Activated naive CD4-positive, alpha-beta T cell treated with anti-CD3 and anti-CD28 coated beads, Interleukin-2, amount 10 ng/mL, durations not matched to agents 7 days and 5 days (primary cell): Measurements from ENCODE around the gene SNAPC1.
"Not testable (repeated sequence)": the region's sequence is repeated elsewhere in the genome, so short reads cannot be mapped to it uniquely, and the experiment has no call there.

ENCODE experiments used
- CTCF ChIA-PET: fragments of 350-600 bp; sonication (Branson Sonifier 250); formaldehyde crosslinking; loops from one replicate; lab custom pipeline; 2021; ENCODE audit warnings: antibody characterized with exemption; lab: Charles Lee
- DNase-seq: peaks from one replicate; pipeline ENCODE4 v3.0.0-alpha.2; 2020
- H3K27ac Mint-ChIP-seq: one replicate; pipeline ENCODE4 v1.8.0; 2021; ENCODE audit warnings: mild to moderate bottlenecking, moderate library complexity, mixed read lengths
- H3K27me3 Mint-ChIP-seq: one replicate; pipeline ENCODE4 v1.8.0; 2021; ENCODE audit warnings: mild to moderate bottlenecking, mixed read lengths
- H3K36me3 Mint-ChIP-seq: one replicate; pipeline ENCODE4 v1.8.0; 2021; ENCODE audit warnings: mixed read lengths
- H3K4me1 Mint-ChIP-seq: one replicate; pipeline ENCODE4 v1.8.0; 2021; ENCODE audit warnings: mixed read lengths
- H3K4me3 Mint-ChIP-seq: one replicate; pipeline ENCODE4 v1.8.0; 2021; ENCODE audit warnings: mild to moderate bottlenecking, moderate library complexity, mixed read lengths
- H3K9me3 Mint-ChIP-seq: one replicate; pipeline ENCODE4 v1.8.0; 2021; ENCODE audit warnings: mixed read lengths

SNAPC1 gene

DNA sequence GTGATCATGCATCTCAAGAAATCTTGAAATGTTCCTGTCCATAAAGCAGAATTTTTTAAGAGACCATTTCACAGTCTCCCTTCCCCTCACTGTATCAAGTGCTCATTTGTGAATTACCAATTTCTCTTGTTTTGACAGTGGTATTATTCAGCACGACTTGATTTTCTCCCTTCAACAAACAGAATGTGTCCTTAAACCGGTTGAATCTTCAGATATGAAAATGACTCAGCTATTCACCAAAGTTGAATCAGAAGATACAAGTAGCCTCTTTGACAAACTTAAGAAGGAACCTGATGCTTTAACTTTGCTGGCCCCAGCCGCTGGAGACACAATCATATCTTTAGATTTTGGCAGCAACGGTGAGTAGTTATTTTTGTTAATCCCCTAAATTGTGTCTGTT is 25.5 kb upstream of the SNAPC1 start:
- Mint-ChIP-seq H3K27ac (peak overlapping the region; percentile 19), H3K27me3 (no peaks in the 10 kb centered on the region), H3K4me1 (peaks cover 8% of the 10 kb centered on the region), H3K36me3 (peaks cover 70% of the 10 kb centered on the region), H3K9me3 (no peaks in the 10 kb centered on the region), H3K4me3 (no peak overlapping the region)
- CTCF ChIA-PET: interaction anchor here (1.3 kb wide), 1 partner anchor 101 kb away, joined by 7 read pairs; no protein-coding TSS in a partner anchor
- DNase-seq: no peak

DNA sequence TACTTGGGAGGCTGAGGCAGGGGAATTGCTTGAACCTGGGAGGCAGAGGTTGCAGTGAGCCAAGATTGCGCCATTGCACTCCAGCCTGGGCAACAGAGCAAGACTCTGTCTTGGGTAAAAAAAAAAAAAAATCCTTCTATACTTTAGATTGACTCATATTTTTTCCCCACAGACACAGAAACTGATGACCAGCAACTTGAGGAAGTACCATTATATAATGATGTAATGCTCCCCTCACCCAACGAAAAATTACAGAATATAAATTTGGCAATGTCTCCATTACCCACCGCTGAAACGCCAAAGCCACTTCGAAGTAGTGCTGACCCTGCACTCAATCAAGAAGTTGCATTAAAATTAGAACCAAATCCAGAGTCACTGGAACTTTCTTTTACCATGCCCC is 24.3 kb upstream of the SNAPC1 start:
- Mint-ChIP-seq H3K27me3 (no peaks in the 10 kb centered on the region), H3K36me3 (peaks cover 68% of the 10 kb centered on the region), H3K4me3 (no peak overlapping the region), H3K9me3 (no peaks in the 10 kb centered on the region), H3K27ac (peak overlapping the region; percentile 74), H3K4me1 (peaks cover 8% of the 10 kb centered on the region)
- CTCF ChIA-PET: interaction anchor here (1.2 kb wide), 1 partner anchor 9 kb away, joined by 4 read pairs; no protein-coding TSS in a partner anchor
- DNase-seq: no peak

- CTCF ChIA-PET: interaction anchor here (0.7 to 1.2 kb wide), 2 partner anchors 10 to 269 kb away, joined by 4 read pairs; no protein-coding TSS in a partner anchor
- no peak overlapping the region for H3K4me3 Mint-ChIP-seq
Observed at GRCh38 chr14:61739133-61739532, 23.1 kb upstream of the SNAPC1 start.

GRCh38 chr14:61742371-61742770 is 19.8 kb upstream of the SNAPC1 start:
- peaks cover 61% of the 10 kb centered on the region for H3K36me3 Mint-ChIP-seq
- CTCF ChIA-PET: interaction anchor here (0.9 to 2.5 kb wide), 6 partner anchors 10 to 281 kb away, joined by 3 to 19 read pairs (median 4); no protein-coding TSS in a partner anchor
- no peak for DNase-seq
- peaks cover 25% of the 10 kb centered on the region for H3K4me1 Mint-ChIP-seq
- H3K27ac Mint-ChIP-seq: peak overlapping the region; percentile 45
- H3K9me3 Mint-ChIP-seq: no peaks in the 10 kb centered on the region
- H3K4me3 Mint-ChIP-seq: no peak overlapping the region
- H3K27me3 Mint-ChIP-seq: no peaks in the 10 kb centered on the region

More at GRCh38 chr14:61739133-61739532, 23.1 kb upstream of the SNAPC1 start:
- Mint-ChIP-seq H3K4me1 (peaks cover 8% of the 10 kb centered on the region), H3K9me3 (no peaks in the 10 kb centered on the region), H3K27me3 (no peaks in the 10 kb centered on the region), H3K36me3 (peaks cover 68% of the 10 kb centered on the region), H3K27ac (no peak overlapping the region)
- DNase-seq: no peak

- Mint-ChIP-seq H3K9me3 (no peaks in the 10 kb centered on the region), H3K27ac (no peak overlapping the region), H3K27me3 (no peaks in the 10 kb centered on the region), H3K36me3 (peaks cover 58% of the 10 kb centered on the region), H3K4me3 (no peak overlapping the region), H3K4me1 (peaks cover 34% of the 10 kb centered on the region)
- CTCF ChIA-PET: interaction anchor here (0.6 to 3.5 kb wide), 2 partner anchors 93 to 222 kb away, joined by 3 to 21 read pairs; no protein-coding TSS in a partner anchor
- DNase-seq: no peak
Observed at GRCh38 chr14:61744238-61744637, 18.0 kb upstream of the SNAPC1 start.

DNA sequence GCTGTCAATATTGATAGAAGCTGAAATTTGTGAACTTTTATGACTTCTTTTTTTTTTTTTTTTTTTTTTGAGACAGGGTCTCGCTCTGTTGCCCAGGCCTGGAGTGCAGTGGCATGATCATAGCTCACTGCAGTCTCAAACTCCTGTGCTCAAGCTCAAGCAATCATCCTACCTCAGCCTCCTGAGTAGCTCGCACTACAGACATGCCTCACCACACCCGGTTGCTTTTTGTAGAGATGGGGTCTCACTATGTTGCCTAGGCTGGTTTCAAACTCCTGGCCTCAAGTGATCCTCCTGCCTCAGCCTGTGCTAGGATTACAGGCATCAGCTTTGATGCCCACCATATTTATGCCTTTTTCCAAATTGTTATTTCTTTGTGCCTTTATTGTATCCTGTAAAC is 15.9 kb upstream of the SNAPC1 start:
- H3K27ac Mint-ChIP-seq: peak overlapping the region; percentile 45

GRCh38 chr14:61746881-61747280 is 15.3 kb upstream of the SNAPC1 start:
- no peaks in the 10 kb centered on the region for H3K27me3 Mint-ChIP-seq
- no peak for DNase-seq
- CTCF ChIA-PET: interaction anchor here (0.6 to 3.5 kb wide), 3 partner anchors 90 to 448 kb away, joined by 3 to 21 read pairs (median 5); no protein-coding TSS in a partner anchor
- H3K36me3 Mint-ChIP-seq: peaks cover 56% of the 10 kb centered on the region
- peaks cover 49% of the 10 kb centered on the region for H3K4me1 Mint-ChIP-seq
- H3K4me3 Mint-ChIP-seq: peak overlapping the region; percentile 38
- H3K9me3 Mint-ChIP-seq: no peaks in the 10 kb centered on the region
- peak overlapping the region; percentile 65 for H3K27ac Mint-ChIP-seq

More for the DNA sequence above, 15.9 kb upstream of the SNAPC1 start:
- Mint-ChIP-seq H3K4me3 (peak overlapping the region; percentile 38), H3K4me1 (peaks cover 44% of the 10 kb centered on the region), H3K36me3 (peaks cover 55% of the 10 kb centered on the region)
- DNase-seq, H3K27me3 Mint-ChIP-seq, H3K9me3 Mint-ChIP-seq: not testable (repeated sequence)
- CTCF ChIA-PET: interaction anchor here (0.6 to 3.5 kb wide), 3 partner anchors 91 to 448 kb away, joined by 3 to 21 read pairs (median 5); no protein-coding TSS in a partner anchor

- peaks cover 52% of the 10 kb centered on the region for H3K4me1 Mint-ChIP-seq
- H3K36me3 Mint-ChIP-seq: peaks cover 56% of the 10 kb centered on the region
- H3K9me3 Mint-ChIP-seq: no peaks in the 10 kb centered on the region
- peak overlapping the region; percentile 65 for H3K27ac Mint-ChIP-seq
- CTCF ChIA-PET: interaction anchor here (3.5 kb wide), 1 partner anchor 90 kb away, joined by 21 read pairs; no protein-coding TSS in a partner anchor
- peak overlapping the region; percentile 38 for H3K4me3 Mint-ChIP-seq
- no peaks in the 10 kb centered on the region for H3K27me3 Mint-ChIP-seq
- no peak for DNase-seq
Observed at GRCh38 chr14:61747342-61747741, 14.9 kb upstream of the SNAPC1 start.

DNA sequence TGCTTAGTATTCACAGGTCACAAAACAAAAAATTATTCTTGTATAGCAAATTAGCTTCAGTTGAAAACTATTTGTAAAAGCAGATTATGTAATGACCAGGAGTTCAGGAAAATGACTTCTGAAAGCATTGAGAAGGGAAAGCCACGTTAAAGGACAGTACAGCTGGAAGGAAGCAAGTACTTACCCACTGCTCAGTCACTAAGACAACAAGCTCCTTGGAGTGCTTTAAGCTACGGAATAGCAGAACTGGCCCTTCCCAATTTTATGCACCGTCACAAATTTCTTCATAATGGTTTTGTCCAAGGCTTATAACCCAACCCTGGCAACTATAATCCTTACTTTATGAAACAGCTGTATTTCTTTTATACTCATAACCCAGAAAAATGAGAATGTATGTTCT is 13.0 kb upstream of the SNAPC1 start:
- Mint-ChIP-seq H3K27me3 (no peaks in the 10 kb centered on the region), H3K27ac (no peak overlapping the region), H3K4me3 (peak overlapping the region; percentile 95), H3K9me3 (no peaks in the 10 kb centered on the region), H3K4me1 (peaks cover 58% of the 10 kb centered on the region), H3K36me3 (peaks cover 53% of the 10 kb centered on the region)
- no peak for DNase-seq
- CTCF ChIA-PET: interaction anchor here (0.7 to 2.4 kb wide), 6 partner anchors 13 to 287 kb away, joined by 3 to 23 read pairs (median 4); partner anchors contain the start of gene SNAPC1

DNA sequence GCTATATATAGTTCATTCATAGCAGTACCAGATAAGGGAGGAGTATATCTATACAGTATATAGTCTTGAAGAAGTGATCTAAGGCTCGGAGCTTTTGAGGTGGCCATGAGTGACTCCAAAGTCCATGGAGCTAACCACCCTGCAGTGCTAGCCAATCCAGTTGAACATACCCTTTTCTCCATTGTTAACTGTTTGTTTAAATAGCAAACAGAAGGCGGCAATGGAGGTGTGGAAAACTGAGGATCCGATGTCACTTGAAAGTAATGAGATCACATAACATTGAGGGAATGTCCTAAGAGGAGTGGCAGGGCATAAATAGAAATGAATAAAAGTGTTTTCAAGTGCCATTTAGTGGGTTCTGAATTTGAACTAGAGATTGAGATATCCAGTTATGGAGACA is 12.4 kb upstream of the SNAPC1 start:
- H3K9me3 Mint-ChIP-seq: no peaks in the 10 kb centered on the region
- H3K4me3 Mint-ChIP-seq: peak overlapping the region; percentile 95
- peaks cover 61% of the 10 kb centered on the region for H3K4me1 Mint-ChIP-seq
- H3K36me3 Mint-ChIP-seq: peaks cover 57% of the 10 kb centered on the region
- peak overlapping the region; percentile 86 for H3K27ac Mint-ChIP-seq
- H3K27me3 Mint-ChIP-seq: no peaks in the 10 kb centered on the region
- no peak for DNase-seq
- CTCF ChIA-PET: interaction anchor here (0.7 to 2.4 kb wide), 4 partner anchors 12 to 240 kb away, joined by 3 to 23 read pairs (median 4); partner anchors contain the start of gene SNAPC1

GRCh38 chr14:61750708-61751474 is 11.3 kb upstream of the SNAPC1 start:
- DNase-seq: peak; percentile 89
- CTCF ChIA-PET: interaction anchor here (0.9 to 2.4 kb wide), 4 partner anchors 9 to 87 kb away, joined by 3 to 23 read pairs (median 4); no protein-coding TSS in a partner anchor
- Mint-ChIP-seq H3K9me3 (no peaks in the 10 kb centered on the region), H3K4me3 (peak overlapping the region; percentile 95), H3K36me3 (peaks cover 51% of the 10 kb centered on the region), H3K27me3 (peaks cover 5% of the 10 kb centered on the region), H3K27ac (peak overlapping the region; percentile 86), H3K4me1 (peaks cover 53% of the 10 kb centered on the region)

GRCh38 chr14:61751475-61751989 is 10.7 kb upstream of the SNAPC1 start:
- H3K4me3 Mint-ChIP-seq: peak overlapping the region; percentile 95
- peaks cover 12% of the 10 kb centered on the region for H3K27me3 Mint-ChIP-seq
- CTCF ChIA-PET: interaction anchor here (0.9 to 1.3 kb wide), 3 partner anchors 8 to 86 kb away, joined by 3 to 4 read pairs (median 4); no protein-coding TSS in a partner anchor
- H3K27ac Mint-ChIP-seq: peak overlapping the region; percentile 45
- H3K4me1 Mint-ChIP-seq: peaks cover 50% of the 10 kb centered on the region
- H3K9me3 Mint-ChIP-seq: no peaks in the 10 kb centered on the region
- peaks cover 47% of the 10 kb centered on the region for H3K36me3 Mint-ChIP-seq
- DNase-seq: no peak

- CTCF ChIA-PET: interaction anchor here (1.0 to 2.5 kb wide), 4 partner anchors 9 to 276 kb away, joined by 3 to 8 read pairs (median 7); partner anchors contain the start of gene SNAPC1
- H3K27me3 Mint-ChIP-seq: peaks cover 22% of the 10 kb centered on the region
- H3K36me3 Mint-ChIP-seq: peaks cover 39% of the 10 kb centered on the region
- H3K27ac Mint-ChIP-seq: no peak overlapping the region
- no peaks in the 10 kb centered on the region for H3K9me3 Mint-ChIP-seq
- peaks cover 43% of the 10 kb centered on the region for H3K4me1 Mint-ChIP-seq
- H3K4me3 Mint-ChIP-seq: no peak overlapping the region
- DNase-seq: no peak
Observed at GRCh38 chr14:61752626-61753025, 9.6 kb upstream of the SNAPC1 start.

- peaks cover 22% of the 10 kb centered on the region for H3K27me3 Mint-ChIP-seq
- CTCF ChIA-PET: interaction anchor here (0.5 to 2.5 kb wide), 4 partner anchors 8 to 277 kb away, joined by 3 to 8 read pairs (median 7); partner anchors contain the start of gene SNAPC1
- no peak for DNase-seq
- no peak overlapping the region for H3K4me3 Mint-ChIP-seq
- no peak overlapping the region for H3K27ac Mint-ChIP-seq
- peaks cover 38% of the 10 kb centered on the region for H3K4me1 Mint-ChIP-seq
- H3K36me3 Mint-ChIP-seq: peaks cover 33% of the 10 kb centered on the region
- no peaks in the 10 kb centered on the region for H3K9me3 Mint-ChIP-seq
Observed at GRCh38 chr14:61753631-61754030, 8.6 kb upstream of the SNAPC1 start.
